K562 (cell line): ENCODE data around the gene HCFC1R1. TPM values are rescaled to one million over a fixed set of nuclear protein-coding genes. Genes with fewer than 3 reads are reported as not detected.

Experiments used
- E2F8 ChIP-seq: fragments of 450-650 bp; IDR thresholded peaks from 2 replicates; pipeline ENCODE4 v1.7.1; 2018; ENCODE audit warnings: mild to moderate bottlenecking, low read depth; ENCODE audit not compliant: partially characterized antibody
- HMGN3 ChIP-seq: IDR thresholded peaks from 2 replicates; pipeline ENCODE4 v1.6.1; 2011; ENCODE audit warnings: borderline replicate concordance, low read depth, mild to moderate bottlenecking, mixed read lengths, low read length; ENCODE audit not compliant: insufficient read length; ENCODE audit errors: extremely low read depth
- MTF1 ChIP-seq: fragments of 250-450 bp; sonication (Bioruptor Pico); IDR thresholded peaks from 2 replicates; pipeline ENCODE4 v1.9.0; 2021; ENCODE audit warnings: moderate library complexity, mild to moderate bottlenecking, inconsistent platforms, borderline replicate concordance
- MYBL2 ChIP-seq, 2 experiments: fragments of 450-650 bp in 1 of 2; sonication (generic) in 1 of 2; formaldehyde crosslinking in 1 of 2; IDR thresholded peaks; 2 replicates each; pipeline versions ENCODE4 v1.6.1 to v1.8.1; 2017 to 2022; ENCODE audit warnings: borderline replicate concordance in 1 of 2, inconsistent platforms in 1 of 2, low read depth in 1 of 2, mild to moderate bottlenecking in 1 of 2, missing genetic modification reagents in 1 of 2, moderate library complexity in 1 of 2
- NCOA2 ChIP-seq, 2 experiments: fragments of 450-650 bp; IDR thresholded peaks; 2 replicates each; pipeline ENCODE4 v1.6.1; 2018; ENCODE audit warnings: mild to moderate bottlenecking in 2 of 2, moderate library complexity in 1 of 2; ENCODE audit not compliant: partially characterized antibody in 2 of 2
- NCOA6 ChIP-seq: fragments of 450-650 bp; IDR thresholded peaks from 2 replicates; pipeline ENCODE4 v1.6.1; 2017; ENCODE audit warnings: mild to moderate bottlenecking
- RBM39 ChIP-seq: fragments of 200-400 bp; formaldehyde crosslinking; optimal IDR thresholded peaks from 2 replicates; pipeline ENCODE3; 2018; ENCODE audit warnings: low read depth, low read length
- REST ChIP-seq, 2 experiments: fragments of 450-650 bp; formaldehyde crosslinking in 1 of 2; IDR thresholded peaks; 2 replicates each; pipeline versions ENCODE4 v1.4.0 to v1.6.1; 2014 to 2020; ENCODE audit warnings: mild to moderate bottlenecking in 2 of 2, borderline replicate concordance in 1 of 2, low read depth in 1 of 2
- RHOXF2B ChIP-seq: fragments of 250-450 bp; sonication (Bioruptor Pico); conservative IDR thresholded peaks from 2 replicates; pipeline ENCODE4 v1.5.1; 2021
- ZNF41 ChIP-seq: fragments of 250-450 bp; sonication (Bioruptor Pico); conservative IDR thresholded peaks from 2 replicates; pipeline ENCODE4 v1.4.0; 2020; ENCODE audit warnings: mild to moderate bottlenecking
- ZNF57 ChIP-seq: fragments of 450-650 bp; formaldehyde crosslinking; IDR thresholded peaks from 2 replicates; pipeline ENCODE4 v1.4.0; 2020; ENCODE audit warnings: mild to moderate bottlenecking, moderate library complexity
- polyA plus RNA-seq, 8 experiments: library from polyadenylated mRNA; depleted of rRNA in 4 of 8; stranded (reverse) in 5 of 8; unstranded in 3 of 8; fragments of >200 nt; fragmentation: Nextera tagmentation in 2 of 8; fragmentation: Illumina TruSeq in 1 of 8; extraction: Ambion mirVana in 2 of 8; extraction: Trizol in 1 of 8; gene quantifications; 2 replicates each; pipeline versions ENCODE4 v1.2.1 to v1.2.3, GENCODE V29; 2011 to 2014; ENCODE audit warnings: inconsistent platforms in 1 of 8, missing spikeins in 1 of 8
- total RNA-seq, 7 experiments: library from RNA; depleted of rRNA in 6 of 7; stranded (reverse); fragments of >200 nt in 6 of 7; fragmentation: Illumina TruSeq in 2 of 7; extraction: Trizol in 2 of 7; gene quantifications; 2 replicates each; pipeline versions ENCODE4 v1.2.1 to v1.2.3, GENCODE V29; 2011 to 2021; ENCODE audit warnings: low replicate concordance in 1 of 7
- TF ChIP-seq, protein P1 (sequence below): sonication (generic); formaldehyde crosslinking; IDR thresholded peaks from 2 replicates; pipeline ENCODE4 v1.9.0; 2022; ENCODE audit warnings: mild to moderate bottlenecking, missing genetic modification reagents

HCFC1R1 gene
- total and polyA plus RNA-seq, 9 of the 15 experiments (the other 6 are each of a cell fraction or from before 2014, with no cell fraction given) = 2.2 to 29.0 (median 11.2) TPM

- TF ChIP-seq, protein P1, sequence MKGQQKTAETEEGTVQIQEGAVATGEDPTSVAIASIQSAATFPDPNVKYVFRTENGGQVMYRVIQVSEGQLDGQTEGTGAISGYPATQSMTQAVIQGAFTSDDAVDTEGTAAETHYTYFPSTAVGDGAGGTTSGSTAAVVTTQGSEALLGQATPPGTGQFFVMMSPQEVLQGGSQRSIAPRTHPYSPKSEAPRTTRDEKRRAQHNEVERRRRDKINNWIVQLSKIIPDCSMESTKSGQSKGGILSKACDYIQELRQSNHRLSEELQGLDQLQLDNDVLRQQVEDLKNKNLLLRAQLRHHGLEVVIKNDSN = no peak
- no peak for TF ChIP-seq MYBL2 (IDR thresholded peaks at IDR 0.05; ENCODE audit: low read depth)
- no peak for TF ChIP-seq MYBL2 (CRISPR knock-in tag; IDR thresholded peaks at IDR 0.05; ENCODE audit: borderline replicate concordance)
- TF ChIP-seq HMGN3 = no peak
- no peak for TF ChIP-seq MTF1 (CRISPR knock-in tag)
- no peak for TF ChIP-seq E2F8
- TF ChIP-seq REST (IDR thresholded peaks at IDR 0.05; ENCODE audit: borderline replicate concordance) = no peak
- TF ChIP-seq REST (CRISPR knock-in tag; IDR thresholded peaks at IDR 0.05; ENCODE audit: low read depth) = no peak
- no peak for TF ChIP-seq RBM39
- TF ChIP-seq ZNF41 (CRISPR knock-in tag) = no peak
- no peak for TF ChIP-seq RHOXF2B (CRISPR knock-in tag)
- TF ChIP-seq NCOA6 = no peak
- no peak for TF ChIP-seq ZNF57 (CRISPR knock-in tag)
- no peak for TF ChIP-seq NCOA2 (IDR thresholded peaks at IDR 0.05; ENCODE audit: partially characterized antibody in 2 of 2)
- TF ChIP-seq, all 486 proteins: peak for 0
These were observed 23.2 kb downstream of the HCFC1R1 start (continued) for GRCh38 chr16:3000540-3000939.
